Spinal cord (tissue), 10 donors: Measurements from ENCODE around the gene RGCC. TPM values are rescaled to one million over a fixed set of nuclear protein-coding genes. Genes with fewer than 3 reads are reported as not detected.
A peak's percentile ranks its signal among the peaks of the same experiment; 100 is the strongest.
"Not testable (repeated sequence)": the region's sequence is repeated elsewhere in the genome, so short reads cannot be mapped to it uniquely, and the experiment has no call there.

Experiments used
- DNase-seq, 6 donors: peaks; one replicate each; pipeline versions ENCODE4 v3.0.0 to v3.0.0-alpha.2; 2013 to 2015; ENCODE audit warnings: low spot score in 6 of 6, low read depth in 4 of 6
- H3K27ac ChIP-seq: one replicate; pipeline ENCODE4 v1.5.1; 2013; ENCODE audit warnings: low read depth, low read length, control low read depth
- H3K27me3 ChIP-seq: one replicate; pipeline ENCODE4 v1.6.1; 2013; ENCODE audit warnings: low read length; ENCODE audit not compliant: control insufficient read depth, insufficient read depth
- H3K36me3 ChIP-seq: one replicate; pipeline ENCODE4 v1.6.1; 2013; ENCODE audit warnings: low read length; ENCODE audit not compliant: control insufficient read depth, insufficient read depth
- H3K4me1 ChIP-seq: one replicate; pipeline ENCODE4 v1.6.1; 2013; ENCODE audit warnings: low read length; ENCODE audit not compliant: control insufficient read depth, insufficient read depth
- H3K4me3 ChIP-seq: one replicate; pipeline ENCODE4 v1.5.1; 2013; ENCODE audit warnings: low read depth, low read length, control low read depth
- H3K9me3 ChIP-seq: one replicate; pipeline ENCODE4 v1.6.1; 2013; ENCODE audit warnings: low read length; ENCODE audit not compliant: control insufficient read depth, insufficient read depth
- WGBS: methylation state at CpG from one replicate; pipeline ENCODE4 v1.1.5; 2013; ENCODE audit warnings: missing lambda C conversion rate; ENCODE audit not compliant: insufficient coverage; 5-methylcytosine and 5-hydroxymethylcytosine counted together
- polyA plus RNA-seq, 2 donors: library from polyadenylated mRNA; unstranded; fragments of 120-200 nt; gene quantifications; one replicate each; pipeline ENCODE4 v1.2.1, GENCODE V29; 2013; ENCODE audit not compliant: insufficient read length in 2 of 2
- total RNA-seq, 2 donors: library from RNA; depleted of rRNA in 1 of 2; stranded (reverse); fragments of 120-200 nt in 1 of 2; fragments of >200 nt in 1 of 2; gene quantifications; one replicate each; pipeline versions ENCODE4 v1.2.3 to v1.2.4, GENCODE V29; 2013 to 2014
- donor health status: healthy.

RGCC gene
- total and polyA plus RNA-seq, 4 donors: 56.3 to 86.3 (median 62.9) TPM

GRCh38 chr13:41434030-41434429 lies 23.3 kb upstream of the RGCC start:
- not testable (repeated sequence) for H3K4me3 ChIP-seq, H3K36me3 ChIP-seq, DNase-seq, H3K27ac ChIP-seq, H3K9me3 ChIP-seq, H3K4me1 ChIP-seq, H3K27me3 ChIP-seq
- 88% methylated on average over 4 of the region's 6 CpGs for WGBS

- no peak overlapping the region for H3K27ac ChIP-seq
Measured at GRCh38 chr13:41434831-41435520, 22.4 kb upstream of the RGCC start.

GRCh38 chr13:41443969-41444368 lies 13.4 kb upstream of the RGCC start:
- no peak overlapping the region for H3K27ac ChIP-seq
- H3K4me1 ChIP-seq: no peaks in the 10 kb centered on the region
- no peaks in the 10 kb centered on the region for H3K27me3 ChIP-seq
- no peaks in the 10 kb centered on the region for H3K9me3 ChIP-seq
- no peak overlapping the region for H3K4me3 ChIP-seq
- WGBS: 80% methylated on average over 1 of the region's 5 CpGs
- H3K36me3 ChIP-seq: no peaks in the 10 kb centered on the region
- no peak for DNase-seq

More at GRCh38 chr13:41434831-41435520, 22.4 kb upstream of the RGCC start:
- no peaks in the 10 kb centered on the region for H3K9me3 ChIP-seq
- no peaks in the 10 kb centered on the region for H3K4me1 ChIP-seq
- H3K27me3 ChIP-seq: no peaks in the 10 kb centered on the region
- no peaks in the 10 kb centered on the region for H3K36me3 ChIP-seq
- H3K4me3 ChIP-seq: no peak overlapping the region
- DNase-seq: no peak
- 76% methylated on average over 2 of the region's 6 CpGs for WGBS

GRCh38 chr13:41452462-41452861 lies 4.9 kb upstream of the RGCC start:
- H3K27ac ChIP-seq: no peak overlapping the region
- H3K9me3 ChIP-seq: peaks cover 5% of the 10 kb centered on the region
- no peak for DNase-seq
- WGBS: 100% methylated on average over 1 of the region's 3 CpGs
- peaks cover 7% of the 10 kb centered on the region for H3K27me3 ChIP-seq
- no peaks in the 10 kb centered on the region for H3K36me3 ChIP-seq
- H3K4me1 ChIP-seq: peaks cover 9% of the 10 kb centered on the region
- no peak overlapping the region for H3K4me3 ChIP-seq

GRCh38 chr13:41453620-41454019 lies 3.7 kb upstream of the RGCC start:
- DNase-seq: no peak
- H3K27ac ChIP-seq: no peak overlapping the region
- peaks cover 19% of the 10 kb centered on the region for H3K4me1 ChIP-seq
- H3K4me3 ChIP-seq: no peak overlapping the region
- no CpG with 5 or more reads among the region's 7 CpGs for WGBS
- no peaks in the 10 kb centered on the region for H3K36me3 ChIP-seq
- peaks cover 16% of the 10 kb centered on the region for H3K27me3 ChIP-seq
- peaks cover 5% of the 10 kb centered on the region for H3K9me3 ChIP-seq

GRCh38 chr13:41454170-41454569 lies 3.2 kb upstream of the RGCC start:
- 100% methylated on average over 6 of the region's 22 CpGs for WGBS
- Histone ChIP-seq H3K36me3 (no peaks in the 10 kb centered on the region), H3K4me1 (peaks cover 20% of the 10 kb centered on the region), H3K27me3 (peaks cover 19% of the 10 kb centered on the region), H3K9me3 (peaks cover 5% of the 10 kb centered on the region), H3K27ac (no peak overlapping the region), H3K4me3 (no peak overlapping the region)
- DNase-seq: no peak

- peaks cover 3% of the 10 kb centered on the region for H3K9me3 ChIP-seq
- H3K36me3 ChIP-seq: no peaks in the 10 kb centered on the region
- no peak for DNase-seq
- no peak overlapping the region for H3K27ac ChIP-seq
- H3K4me3 ChIP-seq: no peak overlapping the region
- H3K27me3 ChIP-seq: peaks cover 19% of the 10 kb centered on the region
- WGBS: 54% methylated on average over 16 of the region's 19 CpGs
- H3K4me1 ChIP-seq: peaks cover 20% of the 10 kb centered on the region
Measured at GRCh38 chr13:41455725-41456419, 1.5 kb upstream of the RGCC start.

- peak in 1 of 6 donors; percentile 19 for DNase-seq
- Histone ChIP-seq H3K4me1 (peaks cover 20% of the 10 kb centered on the region), H3K4me3 (peak overlapping the region; percentile 79), H3K36me3 (no peaks in the 10 kb centered on the region), H3K9me3 (no peaks in the 10 kb centered on the region), H3K27me3 (peaks cover 19% of the 10 kb centered on the region), H3K27ac (peak overlapping the region; percentile 83)
- WGBS: under 1% methylated on average over 54 of the region's 56 CpGs
Measured at GRCh38 chr13:41457589-41458186, 338 bp downstream of the RGCC start.

GRCh38 chr13:41458187-41458760 lies 924 bp downstream of the RGCC start:
- Histone ChIP-seq H3K4me3 (peak overlapping the region; percentile 79), H3K27me3 (peaks cover 19% of the 10 kb centered on the region), H3K27ac (peak overlapping the region; percentile 83), H3K4me1 (peaks cover 20% of the 10 kb centered on the region), H3K36me3 (no peaks in the 10 kb centered on the region), H3K9me3 (no peaks in the 10 kb centered on the region)
- DNase-seq: peak in 2 of 6 donors; percentile 65 to 79
- 1% methylated on average over 49 of the region's 50 CpGs for WGBS
